ENCODE measurements around the gene ZSCAN4.

- TF ChIP-seq, protein P1, sequence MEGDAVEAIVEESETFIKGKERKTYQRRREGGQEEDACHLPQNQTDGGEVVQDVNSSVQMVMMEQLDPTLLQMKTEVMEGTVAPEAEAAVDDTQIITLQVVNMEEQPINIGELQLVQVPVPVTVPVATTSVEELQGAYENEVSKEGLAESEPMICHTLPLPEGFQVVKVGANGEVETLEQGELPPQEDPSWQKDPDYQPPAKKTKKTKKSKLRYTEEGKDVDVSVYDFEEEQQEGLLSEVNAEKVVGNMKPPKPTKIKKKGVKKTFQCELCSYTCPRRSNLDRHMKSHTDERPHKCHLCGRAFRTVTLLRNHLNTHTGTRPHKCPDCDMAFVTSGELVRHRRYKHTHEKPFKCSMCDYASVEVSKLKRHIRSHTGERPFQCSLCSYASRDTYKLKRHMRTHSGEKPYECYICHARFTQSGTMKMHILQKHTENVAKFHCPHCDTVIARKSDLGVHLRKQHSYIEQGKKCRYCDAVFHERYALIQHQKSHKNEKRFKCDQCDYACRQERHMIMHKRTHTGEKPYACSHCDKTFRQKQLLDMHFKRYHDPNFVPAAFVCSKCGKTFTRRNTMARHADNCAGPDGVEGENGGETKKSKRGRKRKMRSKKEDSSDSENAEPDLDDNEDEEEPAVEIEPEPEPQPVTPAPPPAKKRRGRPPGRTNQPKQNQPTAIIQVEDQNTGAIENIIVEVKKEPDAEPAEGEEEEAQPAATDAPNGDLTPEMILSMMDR (IDR thresholded peaks at IDR 0.05), result no peak
- TF ChIP-seq POLR2AphosphoS5 (IDR thresholded peaks at IDR 0.05), result no peak
Measured at GRCh38 chr19:57675881-57676280, 7.1 kb downstream of the ZSCAN4 start.

All from upper lobe of left lung (tissue), 4 donors.